H9 (cell line): ENCODE data around the gene ARFGEF3. TPM values are rescaled to one million over a fixed set of nuclear protein-coding genes. Genes with fewer than 3 reads are reported as not detected.

Experiments used
- DNase-seq: peaks from one replicate; pipeline ENCODE4 v3.0.0-alpha.2; 2017
- H2AFZ ChIP-seq: one replicate; pipeline ENCODE4 v1.6.1; 2013; ENCODE audit warnings: mild to moderate bottlenecking, low read length, control low read depth, moderate library complexity
- H2AK5ac ChIP-seq: 2 replicates; pipeline ENCODE4 v1.6.1; 2013; ENCODE audit warnings: low read length, control low read depth, mixed read lengths; ENCODE audit not compliant: insufficient read length
- H2BK120ac ChIP-seq: one replicate; pipeline ENCODE4 v1.6.1; 2013; ENCODE audit warnings: low read depth, mild to moderate bottlenecking, low read length, control low read depth, inconsistent platforms; ENCODE audit not compliant: poor library complexity, severe bottlenecking
- H2BK12ac ChIP-seq: 2 replicates; pipeline ENCODE4 v1.6.1; 2013; ENCODE audit warnings: low read length, control low read depth, mixed read lengths, low read depth; ENCODE audit not compliant: insufficient read length
- H2BK15ac ChIP-seq: 2 replicates; pipeline ENCODE4 v1.6.1; 2013; ENCODE audit warnings: low read depth, low read length, control low read depth
- H2BK20ac ChIP-seq: one replicate; pipeline ENCODE4 v1.6.1; 2013; ENCODE audit warnings: low read depth, mild to moderate bottlenecking, low read length, control low read depth, inconsistent platforms; ENCODE audit not compliant: poor library complexity, severe bottlenecking
- H2BK5ac ChIP-seq: 2 replicates; pipeline ENCODE4 v1.6.1; 2013; ENCODE audit warnings: low read length, control low read depth, mixed read lengths; ENCODE audit not compliant: insufficient read length
- H3K14ac ChIP-seq: 2 replicates; pipeline ENCODE4 v1.6.1; 2013; ENCODE audit warnings: low read length, control low read depth; ENCODE audit not compliant: insufficient read depth
- H3K18ac ChIP-seq: 2 replicates; pipeline ENCODE4 v1.6.1; 2013; ENCODE audit warnings: low read depth, mild to moderate bottlenecking, mixed read lengths, low read length, control low read depth; ENCODE audit not compliant: insufficient read length
- H3K23ac ChIP-seq: 2 replicates; pipeline ENCODE4 v1.6.1; 2013; ENCODE audit warnings: low read length, control low read depth, mixed read lengths, low read depth; ENCODE audit not compliant: insufficient read length
- H3K23me2 ChIP-seq: 2 replicates; pipeline ENCODE4 v1.6.1; 2013; ENCODE audit warnings: low read depth, mild to moderate bottlenecking, mixed read lengths, low read length, control low read depth; ENCODE audit not compliant: insufficient read length, poor library complexity, severe bottlenecking
- H3K27ac ChIP-seq: 2 replicates; pipeline ENCODE4 v1.5.1; 2013; ENCODE audit warnings: low read length, control low read depth, mixed read lengths, low read depth; ENCODE audit not compliant: insufficient read length
- H3K27me3 ChIP-seq: 2 replicates; pipeline ENCODE4 v1.6.1; 2013; ENCODE audit warnings: low read length, control low read depth, inconsistent platforms; ENCODE audit not compliant: insufficient read depth
- H3K4ac ChIP-seq: 2 replicates; pipeline ENCODE4 v1.6.1; 2013; ENCODE audit warnings: low read depth, mild to moderate bottlenecking, control low read depth, inconsistent platforms, low read length, moderate library complexity
- H3K4me1 ChIP-seq: 2 replicates; pipeline ENCODE4 v1.6.1; 2013; ENCODE audit warnings: low read length, control low read depth, inconsistent platforms; ENCODE audit not compliant: insufficient read depth
- H3K4me2 ChIP-seq: 2 replicates; pipeline ENCODE4 v1.6.1; 2013; ENCODE audit warnings: low read length, control low read depth, mixed read lengths; ENCODE audit not compliant: insufficient read length, insufficient read depth
- H3K56ac ChIP-seq: 2 replicates; pipeline ENCODE4 v1.6.1; 2013; ENCODE audit warnings: low read depth, mild to moderate bottlenecking, mixed read lengths, low read length, control low read depth; ENCODE audit not compliant: insufficient read length
- H3K79me1 ChIP-seq: 2 replicates; pipeline ENCODE4 v1.6.1; 2013; ENCODE audit warnings: low read depth, mild to moderate bottlenecking, moderate library complexity, low read length, control low read depth, inconsistent platforms; ENCODE audit not compliant: insufficient read depth, poor library complexity, severe bottlenecking
- H3K79me2 ChIP-seq: 2 replicates; pipeline ENCODE4 v1.6.1; 2013; ENCODE audit warnings: low read length, control low read depth, inconsistent platforms; ENCODE audit not compliant: insufficient read depth
- H3K9ac ChIP-seq: 2 replicates; pipeline ENCODE4 v1.6.1; 2013; ENCODE audit warnings: low read length, control low read depth, mixed read lengths; ENCODE audit not compliant: insufficient read length; ENCODE audit errors: extremely low read depth
- H3K9me3 ChIP-seq: one replicate; pipeline ENCODE4 v1.6.1; 2013; ENCODE audit warnings: low read depth, low read length, inconsistent platforms; ENCODE audit not compliant: control insufficient read depth
- H3T11ph ChIP-seq: one replicate; pipeline ENCODE4 v1.6.1; 2013; ENCODE audit warnings: mild to moderate bottlenecking, low read length, control low read depth, inconsistent platforms
- H4K20me1 ChIP-seq: one replicate; pipeline ENCODE4 v1.6.1; 2013; ENCODE audit not compliant: control insufficient read depth, insufficient read length, insufficient read depth
- H4K5ac ChIP-seq: 2 replicates; pipeline ENCODE4 v1.6.1; 2013; ENCODE audit warnings: low read depth, mild to moderate bottlenecking, mixed read lengths, low read length, control low read depth; ENCODE audit not compliant: insufficient read length
- H4K8ac ChIP-seq: replicated peaks from 2 replicates; pipeline ENCODE4 v1.6.1; 2013; ENCODE audit warnings: low read length, control low read depth, mixed read lengths, low read depth; ENCODE audit not compliant: insufficient read length
- H4K91ac ChIP-seq: 2 replicates; pipeline ENCODE4 v1.6.1; 2013; ENCODE audit warnings: low read depth, mild to moderate bottlenecking, moderate library complexity, mixed read lengths, low read length, control low read depth; ENCODE audit not compliant: insufficient read length
- H3K27ac Mint-ChIP-seq, 3 experiments: 2 replicates in 2 of 3; 3 replicates in 1 of 3; pipeline ENCODE4 v1.8.0; 2020 to 2021; ENCODE audit warnings: mixed read lengths in 3 of 3, mild to moderate bottlenecking in 1 of 3, moderate library complexity in 1 of 3
- H3K27me3 Mint-ChIP-seq: 2 replicates; pipeline ENCODE4 v1.8.0; 2021; ENCODE audit warnings: low read depth, mild to moderate bottlenecking, moderate library complexity, mixed read lengths
- H3K36me3 Mint-ChIP-seq, 3 experiments: 2 replicates in 2 of 3; 3 replicates in 1 of 3; pipeline ENCODE4 v1.8.0; 2020 to 2021; ENCODE audit warnings: low read depth in 3 of 3, mixed read lengths in 3 of 3; ENCODE audit not compliant: insufficient read depth in 1 of 3
- H3K4me1 Mint-ChIP-seq, 2 experiments: 2 replicates each; pipeline ENCODE4 v1.8.0; 2020; ENCODE audit warnings: mixed read lengths in 2 of 2
- H3K4me3 Mint-ChIP-seq, 2 experiments: 2 replicates in 1 of 2; 3 replicates in 1 of 2; pipeline ENCODE4 v1.8.0; 2020 to 2021; ENCODE audit warnings: mild to moderate bottlenecking in 2 of 2, mixed read lengths in 2 of 2, moderate library complexity in 1 of 2
- H3K9me3 Mint-ChIP-seq, 2 experiments: 2 replicates in 1 of 2; 3 replicates in 1 of 2; pipeline ENCODE4 v1.8.0; 2020; ENCODE audit warnings: mild to moderate bottlenecking in 2 of 2, mixed read lengths in 2 of 2, moderate library complexity in 1 of 2
- CTCF ChIP-seq: fragments of 200-600 bp; sonication (generic); conservative IDR thresholded peaks from 3 replicates; pipeline ENCODE4 v1.8.0; 2021; ENCODE audit warnings: antibody characterized with exemption, mild to moderate bottlenecking
- WGBS: extraction: QIAGEN DNeasy Blood & Tissue Kit; methylation state at CpG from one replicate; pipeline ENCODE4 v1.1.7; 2013; ENCODE audit warnings: missing lambda C conversion rate, low lambda C conversion rate, mixed read lengths; ENCODE audit not compliant: insufficient read length; ENCODE audit errors: extremely low coverage; 5-methylcytosine and 5-hydroxymethylcytosine counted together
- total RNA-seq: library from RNA; stranded (reverse); gene quantifications from 2 replicates; pipeline ENCODE4 v1.2.1, GENCODE V29; 2021

Gene ARFGEF3
- total RNA-seq, 1 experiment from 2014 or later = 13.7 TPM

GRCh38 chr6:138194287-138194686, 32.5 kb downstream of the ARFGEF3 start:
- Histone ChIP-seq H2AK5ac (no peak overlapping the region), H4K91ac (no peak overlapping the region), H4K20me1 (no peaks in the 10 kb centered on the region), H2BK5ac (no peak overlapping the region), H3K4me2 (no peak overlapping the region), H3K56ac (no peak overlapping the region), H3K79me1 (no peaks in the 10 kb centered on the region), H2BK20ac (no peak overlapping the region), H3K27ac (no peak overlapping the region), H3K79me2 (no peaks in the 10 kb centered on the region), H3K27me3 (no peaks in the 10 kb centered on the region), H2BK12ac (no peak overlapping the region), H3K9me3 (no peaks in the 10 kb centered on the region), H3K23ac (no peak overlapping the region), H3K4ac (no peak overlapping the region), H4K8ac (no peak overlapping the region), H3K23me2 (no peaks in the 10 kb centered on the region), H3K18ac (no peak overlapping the region), H3T11ph (no peak overlapping the region), H2BK120ac (no peak overlapping the region), H2BK15ac (no peak overlapping the region), H3K9ac (no peak overlapping the region), H2AFZ (no peak overlapping the region), H3K4me1 (peaks cover 5% of the 10 kb centered on the region; the same call in 1 of the 2 replicates), H3K14ac (no peak overlapping the region), H4K5ac (no peak overlapping the region)
- H3K4me1 Mint-ChIP-seq = peaks cover 29 to 43% of the 10 kb centered on the region in 2 experiments
- H3K36me3 Mint-ChIP-seq = peaks cover 0 to under 1% (median 0%) of the 10 kb centered on the region in 3 experiments; a peak in 1 of 7 replicates
- no peak overlapping the region for H3K4me3 Mint-ChIP-seq
- no peaks in the 10 kb centered on the region for H3K27me3 Mint-ChIP-seq
- no peak for TF ChIP-seq CTCF
- no peak for DNase-seq
- H3K9me3 Mint-ChIP-seq = peaks cover 0 to under 1% of the 10 kb centered on the region in 2 experiments; a peak in 1 of 5 replicates
- no CpG with 5 or more reads among the region's 4 CpGs for WGBS
- H3K27ac Mint-ChIP-seq = peak overlapping the region in 2 of 3 experiments; percentile 24 to 38; a peak in 1 of 7 replicates
